ENCODE results near the gene SV2B.

GRCh38 chr15:91113030-91113429 lies 13.0 kb downstream of the SV2B start:
- TF ChIP-seq EZH2 (IDR thresholded peaks at IDR 0.05; ENCODE audit: low read length, missing control alignments): no peak
- TF ChIP-seq, protein P1, sequence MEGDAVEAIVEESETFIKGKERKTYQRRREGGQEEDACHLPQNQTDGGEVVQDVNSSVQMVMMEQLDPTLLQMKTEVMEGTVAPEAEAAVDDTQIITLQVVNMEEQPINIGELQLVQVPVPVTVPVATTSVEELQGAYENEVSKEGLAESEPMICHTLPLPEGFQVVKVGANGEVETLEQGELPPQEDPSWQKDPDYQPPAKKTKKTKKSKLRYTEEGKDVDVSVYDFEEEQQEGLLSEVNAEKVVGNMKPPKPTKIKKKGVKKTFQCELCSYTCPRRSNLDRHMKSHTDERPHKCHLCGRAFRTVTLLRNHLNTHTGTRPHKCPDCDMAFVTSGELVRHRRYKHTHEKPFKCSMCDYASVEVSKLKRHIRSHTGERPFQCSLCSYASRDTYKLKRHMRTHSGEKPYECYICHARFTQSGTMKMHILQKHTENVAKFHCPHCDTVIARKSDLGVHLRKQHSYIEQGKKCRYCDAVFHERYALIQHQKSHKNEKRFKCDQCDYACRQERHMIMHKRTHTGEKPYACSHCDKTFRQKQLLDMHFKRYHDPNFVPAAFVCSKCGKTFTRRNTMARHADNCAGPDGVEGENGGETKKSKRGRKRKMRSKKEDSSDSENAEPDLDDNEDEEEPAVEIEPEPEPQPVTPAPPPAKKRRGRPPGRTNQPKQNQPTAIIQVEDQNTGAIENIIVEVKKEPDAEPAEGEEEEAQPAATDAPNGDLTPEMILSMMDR (conservative IDR thresholded peaks at IDR 0.05 in 1 of 2, IDR thresholded peaks at IDR 0.05 in 1 of 2; ENCODE audit: low read depth in 1 of 2, low read length in 2 of 2): no peak
